Endothelial cell of umbilical vein (primary cell): Measurements from ENCODE around the gene HES3. TPM values are rescaled to one million over a fixed set of nuclear protein-coding genes. Genes with fewer than 3 reads are reported as not detected.

Experiments
- BruUV-seq: library from RNA; stranded (reverse); fragments of 400-500 nt; replicated peaks from 2 replicates; lab custom pipeline; 2021; lab: Mats Ljungman, UMichigan
- CTCF ChIA-PET: fragments of 300-600, 350-600 bp; sonication (Branson Sonifier 250); formaldehyde crosslinking; loops from one replicate; lab custom pipeline; 2021; ENCODE audit warnings: antibody characterized with exemption, inconsistent platforms; lab: Charles Lee
- POLR2A ChIA-PET: fragments of 300-600, 350-600 bp; sonication (Branson Sonifier 250); formaldehyde crosslinking; loops from one replicate; lab custom pipeline; 2021; ENCODE audit warnings: antibody characterized with exemption, inconsistent platforms; lab: Charles Lee
- DNase-seq: peaks from one replicate; pipeline ENCODE4 v3.0.0-alpha.2; 2011; ENCODE audit warnings: low read depth, low spot score
- FAIRE-seq: peaks from 2 replicates; lab custom pipeline; 2011; peaks lifted over from hg19 to GRCh38; lab: Jason Lieb, UNC
- H2AFZ ChIP-seq: 2 replicates; pipeline ENCODE4 v1.6.0; 2012; ENCODE audit warnings: low read depth, low read length, control low read depth, inconsistent platforms
- H3K27ac ChIP-seq: 2 replicates; pipeline ENCODE4 v1.5.1; 2011; ENCODE audit warnings: low read depth, mild to moderate bottlenecking, control low read depth, low read length, moderate library complexity; ENCODE audit not compliant: insufficient read depth
- H3K27me3 ChIP-seq, 2 experiments: 2 replicates each; pipeline versions ENCODE4 v1.6.0 to v1.6.1; 2011; ENCODE audit warnings: low read length in 2 of 2, mixed read lengths in 1 of 2; ENCODE audit not compliant: control insufficient read depth in 2 of 2, insufficient read depth in 2 of 2
- H3K36me3 ChIP-seq, 2 experiments: 2 replicates in 1 of 2; 3 replicates in 1 of 2; pipeline ENCODE4 v1.5.1; 2011; ENCODE audit warnings: low read length in 2 of 2, mild to moderate bottlenecking in 1 of 2, moderate library complexity in 1 of 2; ENCODE audit not compliant: control insufficient read depth in 2 of 2, insufficient read depth in 2 of 2; ENCODE audit errors: extremely low read depth in 1 of 2
- H3K4me1 ChIP-seq: 3 replicates; pipeline ENCODE4 v1.5.1; 2011; ENCODE audit warnings: mild to moderate bottlenecking, low read length; ENCODE audit not compliant: control insufficient read depth, insufficient read depth; ENCODE audit errors: extremely low read depth
- H3K4me2 ChIP-seq: 2 replicates; pipeline ENCODE4 v1.6.1; 2011; ENCODE audit warnings: low read length, control low read depth, mixed read lengths; ENCODE audit not compliant: insufficient read depth
- H3K4me3 ChIP-seq, 3 experiments: fragments of 200-600 bp in 1 of 3; sonication (generic), shearing (Covaris generic) in 1 of 3; replicated peaks in 1 of 3; 2 replicates each; pipeline ENCODE4 v1.5.1; 2011 to 2016; ENCODE audit warnings: control low read depth in 3 of 3, low read length in 3 of 3, mild to moderate bottlenecking in 2 of 3, inconsistent platforms in 1 of 3, low read depth in 1 of 3, moderate library complexity in 1 of 3; ENCODE audit not compliant: insufficient read depth in 1 of 3
- H3K79me2 ChIP-seq: 2 replicates; pipeline ENCODE4 v1.6.0; 2012; ENCODE audit warnings: low read length, inconsistent platforms; ENCODE audit not compliant: control insufficient read depth, insufficient read depth
- H3K9ac ChIP-seq: replicated peaks from 2 replicates; pipeline ENCODE3; 2011; ENCODE audit warnings: low read length, control low read depth; ENCODE audit not compliant: insufficient read depth; ENCODE audit errors: extremely low read depth
- H3K9me1 ChIP-seq: replicated peaks from 3 replicates; pipeline ENCODE4 v1.6.0; 2011; ENCODE audit warnings: mild to moderate bottlenecking, low read length; ENCODE audit not compliant: control insufficient read depth, insufficient read depth; ENCODE audit errors: extremely low read depth
- H3K9me3 ChIP-seq: replicated peaks from 2 replicates; pipeline ENCODE4 v1.5.1; 2012; ENCODE audit warnings: low read length, inconsistent platforms; ENCODE audit not compliant: control insufficient read depth, insufficient read depth
- H4K20me1 ChIP-seq: replicated peaks from 2 replicates; pipeline ENCODE3; 2011; ENCODE audit warnings: mild to moderate bottlenecking, low read length; ENCODE audit not compliant: control insufficient read depth, insufficient read depth; ENCODE audit errors: extremely low read depth
- CTCF ChIP-seq, 2 donors: IDR thresholded peaks; 1 replicate in 1 of 2; 2 replicates in 1 of 2; pipeline ENCODE4 v1.5.1; 2011; ENCODE audit warnings: low read length in 2 of 2, mild to moderate bottlenecking in 2 of 2, moderate library complexity in 2 of 2, control low read depth in 1 of 2, inconsistent platforms in 1 of 2, low read depth in 1 of 2; ENCODE audit not compliant: insufficient read depth in 1 of 2; ENCODE audit errors: extremely low read depth in 1 of 2
- EZH2 ChIP-seq: IDR thresholded peaks from 2 replicates; pipeline ENCODE4 v1.6.1; 2012; ENCODE audit warnings: borderline replicate concordance, low read depth, mild to moderate bottlenecking, moderate library complexity, low read length, inconsistent platforms; ENCODE audit not compliant: severe bottlenecking
- FOS ChIP-seq: IDR thresholded peaks from 2 replicates; pipeline ENCODE4 v1.6.1; 2011; ENCODE audit warnings: mild to moderate bottlenecking, low read length, moderate library complexity, borderline replicate concordance; ENCODE audit not compliant: insufficient read depth
- GATA2 ChIP-seq: IDR thresholded peaks from 2 replicates; pipeline ENCODE4 v1.7.0; 2011; ENCODE audit warnings: low read depth, mild to moderate bottlenecking, moderate library complexity, mixed read lengths, low read length; ENCODE audit not compliant: insufficient read length, insufficient read depth
- JUN ChIP-seq: IDR thresholded peaks from 2 replicates; pipeline ENCODE4 v1.6.1; 2011; ENCODE audit warnings: borderline replicate concordance, low read depth; ENCODE audit not compliant: insufficient read length, insufficient read depth
- MAX ChIP-seq: IDR thresholded peaks from 2 replicates; pipeline ENCODE4 v1.6.1; 2011; ENCODE audit not compliant: insufficient read depth, insufficient read length
- MYC ChIP-seq: IDR thresholded peaks from one replicate; pipeline ENCODE4 v1.6.1; 2011; ENCODE audit warnings: mild to moderate bottlenecking, low read depth, low read length
- POLR2A ChIP-seq: IDR thresholded peaks from 2 replicates; pipeline ENCODE4 v1.6.1; 2012; ENCODE audit warnings: low read depth, mild to moderate bottlenecking, control low read depth, low read length
- POLR2AphosphoS5 ChIP-seq: IDR thresholded peaks from 2 replicates; pipeline ENCODE4 v1.6.1; 2012; ENCODE audit warnings: low read depth, mild to moderate bottlenecking, control low read depth, low read length, moderate library complexity; ENCODE audit not compliant: insufficient read depth
- dilution Hi-C: fragments of 300-500 bp; cut with MboI; formaldehyde crosslinking; loops from one replicate; pipeline ENCODE4 v1.15.0; 2019; ENCODE audit warnings: low sequenced_read_pairs; ENCODE audit not compliant: extremely low pct_ligation_motif_present
- intact Hi-C: fragments of 100-400 bp; cut with micrococcal nuclease; formaldehyde crosslinking; loops from one replicate; pipeline ENCODE4 v1.10.0; 2022
- polyA plus RNA-seq, 4 experiments: library from polyadenylated mRNA; depleted of rRNA in 3 of 4; stranded (reverse) in 3 of 4; unstranded in 1 of 4; fragments of >200 nt; gene quantifications; 2 replicates each; pipeline versions ENCODE4 v1.2.1 to v1.2.3, GENCODE V29; 2011 to 2012; ENCODE audit warnings: missing spikeins in 1 of 4
- total RNA-seq: library from RNA; stranded (reverse); gene quantifications from 2 replicates; pipeline ENCODE4 v1.2.3, GENCODE V29; 2021

The HES3 gene
- total and polyA plus RNA-seq, 2 donors (not counting 3 experiments of a cell fraction or from before 2014, with no cell fraction given) = not detected

- Histone ChIP-seq H3K4me1 (no peaks in the 10 kb centered on the region), H3K36me3 (no peaks in the 10 kb centered on the region), H3K9ac (no peak overlapping the region), H2AFZ (no peak overlapping the region), H3K9me1 (no peaks in the 10 kb centered on the region), H3K27ac (no peak overlapping the region), H4K20me1 (no peaks in the 10 kb centered on the region), H3K79me2 (no peaks in the 10 kb centered on the region), H3K9me3 (no peaks in the 10 kb centered on the region), H3K27me3 (no peaks in the 10 kb centered on the region), H3K4me3 (no peak overlapping the region), H3K4me2 (no peak overlapping the region)
- no peak for DNase-seq
- intact Hi-C loops (no loop called here), dilution Hi-C loops (no loop called here)
- no TSS peak for BruUV-seq
- ChIA-PET POLR2A (no interaction called here), CTCF (no interaction called here)
- TF ChIP-seq POLR2A = no peak
- no peak for TF ChIP-seq MYC
- TF ChIP-seq GATA2 = no peak
- no peak for TF ChIP-seq CTCF (IDR thresholded peaks at IDR 0.05; ENCODE audit: extremely low read depth in 1 of 2, insufficient read depth in 1 of 2, low read depth in 1 of 2, low read length in 2 of 2)
- TF ChIP-seq MAX = no peak
- no peak for TF ChIP-seq EZH2
- TF ChIP-seq POLR2AphosphoS5 = no peak
- no peak for TF ChIP-seq FOS
- no peak for TF ChIP-seq JUN
- no peak for FAIRE-seq
These were observed 21.2 kb downstream of the HES3 start for GRCh38 chr1:6265151-6265550.
